HG03378 (cell line): ENCODE data around the gene LRRC75A.

Source experiments
- ATAC-seq: cut with Tn5 transposase; IDR thresholded peaks from one replicate; pipeline ENCODE4 v1.9.1; 2021; ENCODE audit warnings: mild to moderate bottlenecking, moderate library complexity; ENCODE audit not compliant: unreplicated experiment

The LRRC75A gene

GRCh38 chr17:16494059-16494458 is 2.1 kb upstream of the LRRC75A start:
- ATAC-seq, result no peak

GRCh38 chr17:16493531-16494046 is 1.6 kb upstream of the LRRC75A start:
- ATAC-seq, result no peak

- ATAC-seq, result no peak
These were observed 879 bp upstream of the LRRC75A start for GRCh38 chr17:16492613-16493530.

- no peak for ATAC-seq
These were observed 776 bp downstream of the LRRC75A start for GRCh38 chr17:16491131-16491702.

GRCh38 chr17:16489431-16489830 is 2.6 kb downstream of the LRRC75A start:
- ATAC-seq, result no peak

- no peak for ATAC-seq
These were observed 3.0 kb downstream of the LRRC75A start for GRCh38 chr17:16488968-16489337.

- ATAC-seq, result no peak
These were observed 3.6 kb downstream of the LRRC75A start for GRCh38 chr17:16488186-16488967.

GRCh38 chr17:16486373-16487250 is 5.4 kb downstream of the LRRC75A start:
- no peak for ATAC-seq

- no peak for ATAC-seq
These were observed 7.4 kb downstream of the LRRC75A start for GRCh38 chr17:16484445-16485175.

- ATAC-seq, result no peak
These were observed 8.9 kb downstream of the LRRC75A start for GRCh38 chr17:16483021-16483645.

GRCh38 chr17:16482253-16482652 is 9.7 kb downstream of the LRRC75A start:
- no peak for ATAC-seq

GRCh38 chr17:16480995-16481394 is 11.0 kb downstream of the LRRC75A start:
- ATAC-seq, result no peak

GRCh38 chr17:16479264-16479663 is 12.7 kb downstream of the LRRC75A start:
- no peak for ATAC-seq

GRCh38 chr17:16478649-16479048 is 13.3 kb downstream of the LRRC75A start:
- ATAC-seq, result no peak

- ATAC-seq, result no peak
These were observed 14.3 kb downstream of the LRRC75A start for GRCh38 chr17:16477666-16478065.

GRCh38 chr17:16477255-16477654 is 14.7 kb downstream of the LRRC75A start:
- ATAC-seq, result no peak

GRCh38 chr17:16475179-16475704 is 16.8 kb downstream of the LRRC75A start:
- no peak for ATAC-seq

- no peak for ATAC-seq
These were observed 17.8 kb downstream of the LRRC75A start for GRCh38 chr17:16474012-16474725.
